NCI-H345 treated with DMSO at 0.1 percent for 48 hours (cell line): ENCODE measurements around the gene SECISBP2.

Experiments used
- DNase-seq: peaks from one replicate; lab custom pipeline; 2025; ENCODE audit not compliant: unreplicated experiment; lab: John Stamatoyannopoulos, UW

The SECISBP2 gene

GRCh38 chr9:89380437-89381307 is 62.4 kb downstream of the SECISBP2 start:
- DNase-seq: no peak

- DNase-seq: no peak
These were observed 63.0 kb downstream of the SECISBP2 start for GRCh38 chr9:89381308-89381609.

- no peak for DNase-seq
These were observed 64.0 kb downstream of the SECISBP2 start for GRCh38 chr9:89382026-89382986.

- DNase-seq: no peak
These were observed 64.9 kb downstream of the SECISBP2 start for GRCh38 chr9:89383030-89383720.

- DNase-seq: no peak
These were observed 65.5 kb downstream of the SECISBP2 start for GRCh38 chr9:89383721-89384300.

- DNase-seq: no peak
These were observed 66.5 kb downstream of the SECISBP2 start for GRCh38 chr9:89384783-89385182.

GRCh38 chr9:89386206-89386605 is 67.9 kb downstream of the SECISBP2 start:
- DNase-seq: no peak

GRCh38 chr9:89386797-89387196 is 68.5 kb downstream of the SECISBP2 start:
- DNase-seq: no peak

GRCh38 chr9:89387197-89387849 is 69.0 kb downstream of the SECISBP2 start:
- no peak for DNase-seq

GRCh38 chr9:89388084-89388867 is 70.0 kb downstream of the SECISBP2 start:
- no peak for DNase-seq

- DNase-seq: no peak
These were observed 70.5 kb downstream of the SECISBP2 start for GRCh38 chr9:89388868-89389177.

- DNase-seq: no peak
These were observed 71.8 kb downstream of the SECISBP2 start for GRCh38 chr9:89390068-89390555.

GRCh38 chr9:89390578-89391116 is 72.3 kb downstream of the SECISBP2 start:
- no peak for DNase-seq

- DNase-seq: no peak
These were observed 73.3 kb downstream of the SECISBP2 start for GRCh38 chr9:89391585-89391984.

GRCh38 chr9:89394412-89394811 is 76.1 kb downstream of the SECISBP2 start:
- no peak for DNase-seq

GRCh38 chr9:89395931-89396710 is 77.8 kb downstream of the SECISBP2 start:
- DNase-seq: no peak

- no peak for DNase-seq
These were observed 79.2 kb downstream of the SECISBP2 start for GRCh38 chr9:89397471-89397870.

GRCh38 chr9:89398621-89399020 is 80.3 kb downstream of the SECISBP2 start:
- no peak for DNase-seq
